ENCODE results near the gene MED15. TPM values are rescaled to one million over a fixed set of nuclear protein-coding genes. Genes with fewer than 3 reads are reported as not detected.

MED15 gene
- total RNA-seq, 1 donor from 2014 or later: 77.8 TPM

GRCh38 chr22:20621162-20621561, 113.8 kb downstream of the MED15 start:
- H3K36me3 Mint-ChIP-seq (ENCODE audit: insufficient read depth): no peaks in the 10 kb centered on the region
- no peak for TF ChIP-seq CTCF (IDR thresholded peaks at IDR 0.05; ENCODE audit: unreplicated experiment)
- DNase-seq (ENCODE audit: low spot score, unreplicated experiment): no peak
- no peaks in the 10 kb centered on the region for H3K27me3 Mint-ChIP-seq
- H3K9me3 Mint-ChIP-seq (ENCODE audit: low read depth): no peaks in the 10 kb centered on the region
- no peak overlapping the region for H3K27ac Mint-ChIP-seq
- H3K4me1 Mint-ChIP-seq (ENCODE audit: low read depth): peaks cover 3% of the 10 kb centered on the region
- H3K4me3 Mint-ChIP-seq (ENCODE audit: low read depth): no peak overlapping the region

GRCh38 chr22:20622650-20623339, 115.4 kb downstream of the MED15 start:
- Mint-ChIP-seq H3K9me3 (ENCODE audit: low read depth) (no peaks in the 10 kb centered on the region), H3K4me3 (ENCODE audit: low read depth) (no peak overlapping the region), H3K27ac (no peak overlapping the region), H3K27me3 (peaks cover 3% of the 10 kb centered on the region), H3K4me1 (ENCODE audit: low read depth) (no peaks in the 10 kb centered on the region), H3K36me3 (ENCODE audit: insufficient read depth) (no peaks in the 10 kb centered on the region)
- no peak for DNase-seq (ENCODE audit: low spot score, unreplicated experiment)
- no peak for TF ChIP-seq CTCF (IDR thresholded peaks at IDR 0.05; ENCODE audit: unreplicated experiment)

- peaks cover 7% of the 10 kb centered on the region for H3K27me3 Mint-ChIP-seq
- no peak overlapping the region for H3K27ac Mint-ChIP-seq
- H3K9me3 Mint-ChIP-seq (ENCODE audit: low read depth): no peaks in the 10 kb centered on the region
- no peaks in the 10 kb centered on the region for H3K4me1 Mint-ChIP-seq (ENCODE audit: low read depth)
- H3K4me3 Mint-ChIP-seq (ENCODE audit: low read depth): no peak overlapping the region
- no peak for DNase-seq (ENCODE audit: low spot score, unreplicated experiment)
- no peak for TF ChIP-seq CTCF (IDR thresholded peaks at IDR 0.05; ENCODE audit: unreplicated experiment)
- no peaks in the 10 kb centered on the region for H3K36me3 Mint-ChIP-seq (ENCODE audit: insufficient read depth)
These were observed 116.8 kb downstream of the MED15 start for GRCh38 chr22:20624161-20624616.

GRCh38 chr22:20625270-20625669, 117.9 kb downstream of the MED15 start:
- H3K27me3 Mint-ChIP-seq: peaks cover 8% of the 10 kb centered on the region
- no peak for TF ChIP-seq CTCF (IDR thresholded peaks at IDR 0.05; ENCODE audit: unreplicated experiment)

GRCh38 chr22:20626811-20627210, 119.4 kb downstream of the MED15 start:
- TF ChIP-seq CTCF (IDR thresholded peaks at IDR 0.05; ENCODE audit: unreplicated experiment): no peak
- no peaks in the 10 kb centered on the region for H3K9me3 Mint-ChIP-seq (ENCODE audit: low read depth)
- no peak overlapping the region for H3K27ac Mint-ChIP-seq
- H3K27me3 Mint-ChIP-seq: peaks cover 10% of the 10 kb centered on the region
- H3K36me3 Mint-ChIP-seq (ENCODE audit: insufficient read depth): no peaks in the 10 kb centered on the region
- H3K4me3 Mint-ChIP-seq (ENCODE audit: low read depth): no peak overlapping the region
- H3K4me1 Mint-ChIP-seq (ENCODE audit: low read depth): no peaks in the 10 kb centered on the region
- no peak for DNase-seq (ENCODE audit: low spot score, unreplicated experiment)

More at GRCh38 chr22:20625270-20625669, 117.9 kb downstream of the MED15 start:
- H3K27ac Mint-ChIP-seq: no peak overlapping the region
- DNase-seq (ENCODE audit: low spot score, unreplicated experiment): no peak
- no peaks in the 10 kb centered on the region for H3K36me3 Mint-ChIP-seq (ENCODE audit: insufficient read depth)
- H3K9me3 Mint-ChIP-seq (ENCODE audit: low read depth): no peaks in the 10 kb centered on the region
- H3K4me1 Mint-ChIP-seq (ENCODE audit: low read depth): no peaks in the 10 kb centered on the region
- no peak overlapping the region for H3K4me3 Mint-ChIP-seq (ENCODE audit: low read depth)

Data from progenitor cell of endocrine pancreas (in vitro differentiated cells).